GM19468 (cell line): ENCODE results near the gene DGKH.
"Not testable (repeated sequence)": the region's sequence is repeated elsewhere in the genome, so short reads cannot be mapped to it uniquely, and the experiment has no call there.

Source experiments
- ATAC-seq: cut with Tn5 transposase; IDR thresholded peaks from one replicate; pipeline ENCODE4 v1.9.1; 2021; ENCODE audit warnings: mild to moderate bottlenecking, moderate library complexity, moderate number of reproducible peaks; ENCODE audit not compliant: unreplicated experiment; ENCODE audit errors: extremely low read depth

The DGKH gene

GRCh38 chr13:42068886-42069285 is 20.4 kb downstream of the DGKH start:
- ATAC-seq = no peak

GRCh38 chr13:42070599-42070998 is 22.2 kb downstream of the DGKH start:
- ATAC-seq = not testable (repeated sequence)

- not testable (repeated sequence) for ATAC-seq
Measured at GRCh38 chr13:42071179-42071578, 22.7 kb downstream of the DGKH start.

- ATAC-seq = no peak
Measured at GRCh38 chr13:42071672-42072419, 23.4 kb downstream of the DGKH start.

- ATAC-seq = no peak
Measured at GRCh38 chr13:42073683-42074082, 25.2 kb downstream of the DGKH start.

- peak; percentile 53 for ATAC-seq
Measured at GRCh38 chr13:42075517-42075916, 27.1 kb downstream of the DGKH start.

- no peak for ATAC-seq
Measured at GRCh38 chr13:42076309-42076713, 27.9 kb downstream of the DGKH start.

GRCh38 chr13:42078128-42078808 is 29.8 kb downstream of the DGKH start:
- ATAC-seq = no peak

- no peak for ATAC-seq
Measured at GRCh38 chr13:42083138-42083770, 34.8 kb downstream of the DGKH start.

- ATAC-seq = no peak
Measured at GRCh38 chr13:42084722-42085121, 36.3 kb downstream of the DGKH start.

- ATAC-seq = no peak
Measured at GRCh38 chr13:42086582-42086981, 38.1 kb downstream of the DGKH start.

GRCh38 chr13:42094516-42095040 is 46.1 kb downstream of the DGKH start:
- no peak for ATAC-seq

- ATAC-seq = not testable (repeated sequence)
Measured at GRCh38 chr13:42096222-42096621, 47.8 kb downstream of the DGKH start.

GRCh38 chr13:42099962-42100675 is 51.7 kb downstream of the DGKH start:
- ATAC-seq = no peak

GRCh38 chr13:42100960-42101359 is 52.5 kb downstream of the DGKH start:
- no peak for ATAC-seq

GRCh38 chr13:42101821-42102585 is 53.6 kb downstream of the DGKH start:
- ATAC-seq = no peak

- no peak for ATAC-seq
Measured at GRCh38 chr13:42102961-42103865, 54.8 kb downstream of the DGKH start.

GRCh38 chr13:42106998-42107397 is 58.5 kb downstream of the DGKH start:
- no peak for ATAC-seq

- ATAC-seq = no peak
Measured at GRCh38 chr13:42107421-42107820, 59.0 kb downstream of the DGKH start.
